Kidney epithelial cell (primary cell): Measurements from ENCODE around the gene FAM200C. TPM values are rescaled to one million over a fixed set of nuclear protein-coding genes. Genes with fewer than 3 reads are reported as not detected.

ENCODE experiments used
- DNase-seq: peaks from one replicate; pipeline ENCODE4 v3.0.0-alpha.2; 2010; ENCODE audit warnings: low read depth
- H3K27me3 ChIP-seq: 2 replicates; pipeline ENCODE4 v1.6.0; 2011; ENCODE audit warnings: low read length; ENCODE audit not compliant: control insufficient read depth, insufficient read depth
- H3K36me3 ChIP-seq: 2 replicates; pipeline ENCODE4 v1.5.1; 2011; ENCODE audit warnings: low read length; ENCODE audit not compliant: control insufficient read depth, insufficient read depth
- H3K4me3 ChIP-seq: 2 replicates; pipeline ENCODE4 v1.5.1; 2011; ENCODE audit warnings: low read depth, mild to moderate bottlenecking, control low read depth, low read length
- CTCF ChIP-seq: IDR thresholded peaks from 2 replicates; pipeline ENCODE4 v1.5.1; 2011; ENCODE audit warnings: mild to moderate bottlenecking, moderate library complexity, low read length, control low read depth, inconsistent platforms; ENCODE audit not compliant: insufficient read depth, poor library complexity, severe bottlenecking
- total RNA-seq: library from RNA; depleted of rRNA; stranded (reverse); fragments of >200 nt; gene quantifications from 2 replicates; pipeline ENCODE4 v1.2.3, GENCODE V29; 2015

Gene FAM200C
- total RNA-seq, 1 donor from 2014 or later: 1.9 TPM

GRCh38 chr5:160353379-160353778 is 46.5 kb downstream of the FAM200C start:
- no peak for DNase-seq
- no peak for TF ChIP-seq CTCF

GRCh38 chr5:160352308-160352707 is 47.5 kb downstream of the FAM200C start:
- no peak for DNase-seq
- H3K4me3 ChIP-seq: no peak overlapping the region
- no peaks in the 10 kb centered on the region for H3K36me3 ChIP-seq
- no peaks in the 10 kb centered on the region for H3K27me3 ChIP-seq
- TF ChIP-seq CTCF: no peak

More at GRCh38 chr5:160353379-160353778, 46.5 kb downstream of the FAM200C start:
- H3K27me3 ChIP-seq: no peaks in the 10 kb centered on the region
- H3K4me3 ChIP-seq: no peak overlapping the region
- H3K36me3 ChIP-seq: no peaks in the 10 kb centered on the region

- no peaks in the 10 kb centered on the region for H3K27me3 ChIP-seq
- H3K4me3 ChIP-seq: no peak overlapping the region
- TF ChIP-seq CTCF: no peak
- H3K36me3 ChIP-seq: no peaks in the 10 kb centered on the region
- DNase-seq: no peak
Measured at GRCh38 chr5:160349935-160350303, 49.9 kb downstream of the FAM200C start.

- no peak for DNase-seq
- Histone ChIP-seq H3K36me3 (no peaks in the 10 kb centered on the region), H3K4me3 (no peak overlapping the region), H3K27me3 (no peaks in the 10 kb centered on the region)
- TF ChIP-seq CTCF: no peak
Measured at GRCh38 chr5:160349249-160349934, 50.5 kb downstream of the FAM200C start.

GRCh38 chr5:160348080-160348479 is 51.8 kb downstream of the FAM200C start:
- Histone ChIP-seq H3K36me3 (no peaks in the 10 kb centered on the region), H3K27me3 (no peaks in the 10 kb centered on the region), H3K4me3 (no peak overlapping the region)
- no peak for TF ChIP-seq CTCF
- DNase-seq: no peak

- no peak for TF ChIP-seq CTCF
- no peaks in the 10 kb centered on the region for H3K27me3 ChIP-seq
- no peak for DNase-seq
- no peak overlapping the region for H3K4me3 ChIP-seq
- no peaks in the 10 kb centered on the region for H3K36me3 ChIP-seq
Measured at GRCh38 chr5:160347448-160347847, 52.4 kb downstream of the FAM200C start.
